H9 (cell line): ENCODE measurements around the gene PRKD3. TPM values are rescaled to one million over a fixed set of nuclear protein-coding genes. Genes with fewer than 3 reads are reported as not detected.

Source experiments
- DNase-seq: peaks from one replicate; pipeline ENCODE4 v3.0.0-alpha.2; 2017
- H2AFZ ChIP-seq: one replicate; pipeline ENCODE4 v1.6.1; 2013; ENCODE audit warnings: mild to moderate bottlenecking, low read length, control low read depth, moderate library complexity
- H2AK5ac ChIP-seq: 2 replicates; pipeline ENCODE4 v1.6.1; 2013; ENCODE audit warnings: low read length, control low read depth, mixed read lengths; ENCODE audit not compliant: insufficient read length
- H2BK120ac ChIP-seq: one replicate; pipeline ENCODE4 v1.6.1; 2013; ENCODE audit warnings: low read depth, mild to moderate bottlenecking, low read length, control low read depth, inconsistent platforms; ENCODE audit not compliant: poor library complexity, severe bottlenecking
- H2BK12ac ChIP-seq: 2 replicates; pipeline ENCODE4 v1.6.1; 2013; ENCODE audit warnings: low read length, control low read depth, mixed read lengths, low read depth; ENCODE audit not compliant: insufficient read length
- H2BK15ac ChIP-seq: 2 replicates; pipeline ENCODE4 v1.6.1; 2013; ENCODE audit warnings: low read depth, low read length, control low read depth
- H2BK20ac ChIP-seq: one replicate; pipeline ENCODE4 v1.6.1; 2013; ENCODE audit warnings: low read depth, mild to moderate bottlenecking, low read length, control low read depth, inconsistent platforms; ENCODE audit not compliant: poor library complexity, severe bottlenecking
- H2BK5ac ChIP-seq: 2 replicates; pipeline ENCODE4 v1.6.1; 2013; ENCODE audit warnings: low read length, control low read depth, mixed read lengths; ENCODE audit not compliant: insufficient read length
- H3K14ac ChIP-seq: 2 replicates; pipeline ENCODE4 v1.6.1; 2013; ENCODE audit warnings: low read length, control low read depth; ENCODE audit not compliant: insufficient read depth
- H3K18ac ChIP-seq: 2 replicates; pipeline ENCODE4 v1.6.1; 2013; ENCODE audit warnings: low read depth, mild to moderate bottlenecking, mixed read lengths, low read length, control low read depth; ENCODE audit not compliant: insufficient read length
- H3K23ac ChIP-seq: 2 replicates; pipeline ENCODE4 v1.6.1; 2013; ENCODE audit warnings: low read length, control low read depth, mixed read lengths, low read depth; ENCODE audit not compliant: insufficient read length
- H3K23me2 ChIP-seq: 2 replicates; pipeline ENCODE4 v1.6.1; 2013; ENCODE audit warnings: low read depth, mild to moderate bottlenecking, mixed read lengths, low read length, control low read depth; ENCODE audit not compliant: insufficient read length, poor library complexity, severe bottlenecking
- H3K27ac ChIP-seq: 2 replicates; pipeline ENCODE4 v1.5.1; 2013; ENCODE audit warnings: low read length, control low read depth, mixed read lengths, low read depth; ENCODE audit not compliant: insufficient read length
- H3K27me3 ChIP-seq: 2 replicates; pipeline ENCODE4 v1.6.1; 2013; ENCODE audit warnings: low read length, control low read depth, inconsistent platforms; ENCODE audit not compliant: insufficient read depth
- H3K4ac ChIP-seq: 2 replicates; pipeline ENCODE4 v1.6.1; 2013; ENCODE audit warnings: low read depth, mild to moderate bottlenecking, control low read depth, inconsistent platforms, low read length, moderate library complexity
- H3K4me1 ChIP-seq: 2 replicates; pipeline ENCODE4 v1.6.1; 2013; ENCODE audit warnings: low read length, control low read depth, inconsistent platforms; ENCODE audit not compliant: insufficient read depth
- H3K4me2 ChIP-seq: 2 replicates; pipeline ENCODE4 v1.6.1; 2013; ENCODE audit warnings: low read length, control low read depth, mixed read lengths; ENCODE audit not compliant: insufficient read length, insufficient read depth
- H3K56ac ChIP-seq: 2 replicates; pipeline ENCODE4 v1.6.1; 2013; ENCODE audit warnings: low read depth, mild to moderate bottlenecking, mixed read lengths, low read length, control low read depth; ENCODE audit not compliant: insufficient read length
- H3K79me1 ChIP-seq: 2 replicates; pipeline ENCODE4 v1.6.1; 2013; ENCODE audit warnings: low read depth, mild to moderate bottlenecking, moderate library complexity, low read length, control low read depth, inconsistent platforms; ENCODE audit not compliant: insufficient read depth, poor library complexity, severe bottlenecking
- H3K79me2 ChIP-seq: 2 replicates; pipeline ENCODE4 v1.6.1; 2013; ENCODE audit warnings: low read length, control low read depth, inconsistent platforms; ENCODE audit not compliant: insufficient read depth
- H3K9ac ChIP-seq: 2 replicates; pipeline ENCODE4 v1.6.1; 2013; ENCODE audit warnings: low read length, control low read depth, mixed read lengths; ENCODE audit not compliant: insufficient read length; ENCODE audit errors: extremely low read depth
- H3K9me3 ChIP-seq: one replicate; pipeline ENCODE4 v1.6.1; 2013; ENCODE audit warnings: low read depth, low read length, inconsistent platforms; ENCODE audit not compliant: control insufficient read depth
- H3T11ph ChIP-seq: one replicate; pipeline ENCODE4 v1.6.1; 2013; ENCODE audit warnings: mild to moderate bottlenecking, low read length, control low read depth, inconsistent platforms
- H4K20me1 ChIP-seq: one replicate; pipeline ENCODE4 v1.6.1; 2013; ENCODE audit not compliant: control insufficient read depth, insufficient read length, insufficient read depth
- H4K5ac ChIP-seq: 2 replicates; pipeline ENCODE4 v1.6.1; 2013; ENCODE audit warnings: low read depth, mild to moderate bottlenecking, mixed read lengths, low read length, control low read depth; ENCODE audit not compliant: insufficient read length
- H4K8ac ChIP-seq: replicated peaks from 2 replicates; pipeline ENCODE4 v1.6.1; 2013; ENCODE audit warnings: low read length, control low read depth, mixed read lengths, low read depth; ENCODE audit not compliant: insufficient read length
- H4K91ac ChIP-seq: 2 replicates; pipeline ENCODE4 v1.6.1; 2013; ENCODE audit warnings: low read depth, mild to moderate bottlenecking, moderate library complexity, mixed read lengths, low read length, control low read depth; ENCODE audit not compliant: insufficient read length
- H3K27ac Mint-ChIP-seq, 3 experiments: 2 replicates in 2 of 3; 3 replicates in 1 of 3; pipeline ENCODE4 v1.8.0; 2020 to 2021; ENCODE audit warnings: mixed read lengths in 3 of 3, mild to moderate bottlenecking in 1 of 3, moderate library complexity in 1 of 3
- H3K27me3 Mint-ChIP-seq: 2 replicates; pipeline ENCODE4 v1.8.0; 2021; ENCODE audit warnings: low read depth, mild to moderate bottlenecking, moderate library complexity, mixed read lengths
- H3K36me3 Mint-ChIP-seq, 3 experiments: 2 replicates in 2 of 3; 3 replicates in 1 of 3; pipeline ENCODE4 v1.8.0; 2020 to 2021; ENCODE audit warnings: low read depth in 3 of 3, mixed read lengths in 3 of 3; ENCODE audit not compliant: insufficient read depth in 1 of 3
- H3K4me1 Mint-ChIP-seq, 2 experiments: 2 replicates each; pipeline ENCODE4 v1.8.0; 2020; ENCODE audit warnings: mixed read lengths in 2 of 2
- H3K4me3 Mint-ChIP-seq, 2 experiments: 2 replicates in 1 of 2; 3 replicates in 1 of 2; pipeline ENCODE4 v1.8.0; 2020 to 2021; ENCODE audit warnings: mild to moderate bottlenecking in 2 of 2, mixed read lengths in 2 of 2, moderate library complexity in 1 of 2
- H3K9me3 Mint-ChIP-seq, 2 experiments: 2 replicates in 1 of 2; 3 replicates in 1 of 2; pipeline ENCODE4 v1.8.0; 2020; ENCODE audit warnings: mild to moderate bottlenecking in 2 of 2, mixed read lengths in 2 of 2, moderate library complexity in 1 of 2
- CTCF ChIP-seq: fragments of 200-600 bp; sonication (generic); conservative IDR thresholded peaks from 3 replicates; pipeline ENCODE4 v1.8.0; 2021; ENCODE audit warnings: antibody characterized with exemption, mild to moderate bottlenecking
- WGBS: extraction: QIAGEN DNeasy Blood & Tissue Kit; methylation state at CpG from one replicate; pipeline ENCODE4 v1.1.7; 2013; ENCODE audit warnings: missing lambda C conversion rate, low lambda C conversion rate, mixed read lengths; ENCODE audit not compliant: insufficient read length; ENCODE audit errors: extremely low coverage; 5-methylcytosine and 5-hydroxymethylcytosine counted together
- total RNA-seq: library from RNA; stranded (reverse); gene quantifications from 2 replicates; pipeline ENCODE4 v1.2.1, GENCODE V29; 2021

The PRKD3 gene
- total RNA-seq, 1 experiment from 2014 or later, result 63.3 TPM

DNA sequence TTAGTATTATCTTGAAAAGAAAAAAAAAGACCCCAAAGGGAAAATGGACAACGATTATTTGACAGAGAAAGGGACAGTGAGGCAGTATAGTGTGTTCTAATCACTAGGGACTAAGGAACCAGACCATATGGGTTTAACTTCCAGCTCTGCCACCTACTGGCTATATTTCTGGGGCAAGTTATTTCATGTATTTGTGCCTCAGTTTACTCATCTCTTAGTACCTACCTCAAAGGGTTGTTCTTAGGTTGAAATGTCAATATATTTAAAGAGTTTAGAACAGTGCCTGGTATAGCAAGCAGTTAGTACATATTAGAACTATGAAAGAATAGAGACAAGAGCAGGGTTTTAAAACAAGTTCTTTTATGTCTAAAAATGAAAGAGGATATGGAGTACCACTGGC is 42.7 kb downstream of the PRKD3 start:
- H3K18ac ChIP-seq, result no peak overlapping the region
- H3K79me2 ChIP-seq, result no peaks in the 10 kb centered on the region
- no peak overlapping the region for H3K14ac ChIP-seq
- H2BK120ac ChIP-seq, result no peak overlapping the region
- no peak overlapping the region for H3K4me2 ChIP-seq
- no peaks in the 10 kb centered on the region for H3K4me1 Mint-ChIP-seq
- no peaks in the 10 kb centered on the region for H3K27me3 ChIP-seq
- H2BK15ac ChIP-seq, result no peak overlapping the region
- no peak overlapping the region for H2BK5ac ChIP-seq
- H3K56ac ChIP-seq, result no peak overlapping the region
- TF ChIP-seq CTCF, result peak; percentile 38; the same call in 2 of the 3 replicates
- H3T11ph ChIP-seq, result no peak overlapping the region
- peaks cover 12 to 53% (median 50%) of the 10 kb centered on the region in 3 experiments; a peak in 6 of 7 replicates for H3K36me3 Mint-ChIP-seq
- no peak overlapping the region for H2AK5ac ChIP-seq
- no peaks in the 10 kb centered on the region for H3K27me3 Mint-ChIP-seq
- no peak overlapping the region for H2BK12ac ChIP-seq
- no CpG with 5 or more reads among the region's 1 CpG for WGBS
- no peak overlapping the region for H2BK20ac ChIP-seq
- no peak overlapping the region for H3K23ac ChIP-seq
- H3K4me3 Mint-ChIP-seq, result no peak overlapping the region
- no peaks in the 10 kb centered on the region for H3K23me2 ChIP-seq
- no peak overlapping the region for H2AFZ ChIP-seq
- no peak overlapping the region for H3K4ac ChIP-seq
- H4K20me1 ChIP-seq, result no peaks in the 10 kb centered on the region
- H4K5ac ChIP-seq, result no peak overlapping the region
- H3K27ac Mint-ChIP-seq, result no peak overlapping the region
- no peaks in the 10 kb centered on the region for H3K4me1 ChIP-seq
- H3K79me1 ChIP-seq, result no peaks in the 10 kb centered on the region
- no peak for DNase-seq
- H4K91ac ChIP-seq, result no peak overlapping the region
- H4K8ac ChIP-seq, result no peak overlapping the region
- no peaks in the 10 kb centered on the region for H3K9me3 Mint-ChIP-seq
- H3K27ac ChIP-seq, result no peak overlapping the region
- no peak overlapping the region for H3K9ac ChIP-seq
- H3K9me3 ChIP-seq, result no peaks in the 10 kb centered on the region
